ENCODE data around the gene KRTAP13-3.
A peak's percentile ranks its signal among the peaks of the same experiment; 100 is the strongest.

KRTAP13-3 gene, protein sequence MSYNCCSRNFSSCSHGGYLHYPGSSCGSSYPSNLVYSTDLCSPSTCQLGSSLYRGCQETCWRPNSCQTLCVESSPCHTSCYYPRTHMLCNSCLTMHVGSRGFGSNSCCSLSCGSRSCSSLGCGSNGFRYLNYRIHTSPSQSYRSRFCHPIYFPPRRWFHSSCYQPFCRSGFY

GRCh38 chr21:30425826-30426225, at the start of gene KRTAP13-3:
TSS of gene KRTAP13-3 (minus strand) at chr21:30425926. CDS start at chr21:30425912, 14 bp downstream.
- Histone ChIP-seq H3K4me3 (ENCODE audit: low read depth, low read length) (no peak within 1 kb of the TSS), H3K27ac (no peak within 1 kb of the TSS), H3K27me3 (ENCODE audit: insufficient read depth, low read depth, severe bottlenecking) (peaks cover 98% of the 10 kb centered on the region), H3K9me3 (ENCODE audit: severe bottlenecking) (peaks cover 2% of the 10 kb centered on the region), H3K36me3 (no peaks in the 10 kb centered on the region)
- TF ChIP-seq, protein P1, sequence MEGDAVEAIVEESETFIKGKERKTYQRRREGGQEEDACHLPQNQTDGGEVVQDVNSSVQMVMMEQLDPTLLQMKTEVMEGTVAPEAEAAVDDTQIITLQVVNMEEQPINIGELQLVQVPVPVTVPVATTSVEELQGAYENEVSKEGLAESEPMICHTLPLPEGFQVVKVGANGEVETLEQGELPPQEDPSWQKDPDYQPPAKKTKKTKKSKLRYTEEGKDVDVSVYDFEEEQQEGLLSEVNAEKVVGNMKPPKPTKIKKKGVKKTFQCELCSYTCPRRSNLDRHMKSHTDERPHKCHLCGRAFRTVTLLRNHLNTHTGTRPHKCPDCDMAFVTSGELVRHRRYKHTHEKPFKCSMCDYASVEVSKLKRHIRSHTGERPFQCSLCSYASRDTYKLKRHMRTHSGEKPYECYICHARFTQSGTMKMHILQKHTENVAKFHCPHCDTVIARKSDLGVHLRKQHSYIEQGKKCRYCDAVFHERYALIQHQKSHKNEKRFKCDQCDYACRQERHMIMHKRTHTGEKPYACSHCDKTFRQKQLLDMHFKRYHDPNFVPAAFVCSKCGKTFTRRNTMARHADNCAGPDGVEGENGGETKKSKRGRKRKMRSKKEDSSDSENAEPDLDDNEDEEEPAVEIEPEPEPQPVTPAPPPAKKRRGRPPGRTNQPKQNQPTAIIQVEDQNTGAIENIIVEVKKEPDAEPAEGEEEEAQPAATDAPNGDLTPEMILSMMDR (IDR thresholded peaks at IDR 0.05; ENCODE audit: low read depth, low read length), result no peak
- no peak for DNase-seq

GRCh38 chr21:30468900-30469714, 43.4 kb upstream of the KRTAP13-3 start:
- TF ChIP-seq, protein P1 (IDR thresholded peaks at IDR 0.05; ENCODE audit: low read depth, low read length), result no peak
- no peak overlapping the region for H3K27ac ChIP-seq
- no peaks in the 10 kb centered on the region for H3K9me3 ChIP-seq (ENCODE audit: severe bottlenecking)
- H3K27me3 ChIP-seq (ENCODE audit: insufficient read depth, low read depth, severe bottlenecking), result peaks cover 78% of the 10 kb centered on the region
- no peak for DNase-seq
- H3K4me3 ChIP-seq (ENCODE audit: low read depth, low read length), result no peak overlapping the region
- H3K36me3 ChIP-seq, result no peaks in the 10 kb centered on the region

DNA sequence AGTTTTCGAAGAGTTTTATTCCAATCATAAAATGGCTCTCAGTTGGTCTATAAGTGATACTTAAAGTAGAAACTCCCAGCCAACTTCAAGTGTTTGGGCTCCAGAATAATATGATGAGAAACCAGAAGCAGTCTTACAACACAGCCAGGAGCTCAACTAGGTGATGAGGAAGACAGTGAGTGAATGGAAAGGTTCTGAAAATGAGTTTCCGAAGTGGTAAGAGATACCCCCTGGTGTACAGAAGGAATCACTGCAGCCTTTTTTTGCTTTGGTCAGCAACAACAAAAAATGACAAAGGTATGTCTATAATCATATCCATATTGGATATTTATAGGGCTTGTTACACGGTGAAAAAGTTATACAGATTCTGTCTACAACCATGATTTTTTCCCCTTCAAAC, 38.0 kb upstream of the KRTAP13-3 start:
- TF ChIP-seq, protein P1 (IDR thresholded peaks at IDR 0.05; ENCODE audit: low read depth, low read length), result peak; percentile 66
- no peak overlapping the region for H3K27ac ChIP-seq
- no peak for DNase-seq
- no peaks in the 10 kb centered on the region for H3K9me3 ChIP-seq (ENCODE audit: severe bottlenecking)
- H3K4me3 ChIP-seq (ENCODE audit: low read depth, low read length), result no peak overlapping the region
- H3K36me3 ChIP-seq, result no peaks in the 10 kb centered on the region
- peaks cover 71% of the 10 kb centered on the region for H3K27me3 ChIP-seq (ENCODE audit: insufficient read depth, low read depth, severe bottlenecking)

- H3K9me3 ChIP-seq (ENCODE audit: severe bottlenecking), result no peaks in the 10 kb centered on the region
- no peak for DNase-seq
These were observed 22.8 kb upstream of the KRTAP13-3 start for GRCh38 chr21:30448514-30448913.

GRCh38 chr21:30447056-30447455, 21.3 kb upstream of the KRTAP13-3 start:
- Histone ChIP-seq H3K9me3 (ENCODE audit: severe bottlenecking) (no peaks in the 10 kb centered on the region), H3K36me3 (no peaks in the 10 kb centered on the region), H3K27me3 (ENCODE audit: insufficient read depth, low read depth, severe bottlenecking) (peaks cover 88% of the 10 kb centered on the region), H3K4me3 (ENCODE audit: low read depth, low read length) (no peak overlapping the region), H3K27ac (no peak overlapping the region)
- no peak for DNase-seq
- TF ChIP-seq, protein P1 (IDR thresholded peaks at IDR 0.05; ENCODE audit: low read depth, low read length), result no peak

More at GRCh38 chr21:30448514-30448913, 22.8 kb upstream of the KRTAP13-3 start:
- H3K36me3 ChIP-seq, result no peaks in the 10 kb centered on the region
- H3K4me3 ChIP-seq (ENCODE audit: low read depth, low read length), result no peak overlapping the region
- peaks cover 88% of the 10 kb centered on the region for H3K27me3 ChIP-seq (ENCODE audit: insufficient read depth, low read depth, severe bottlenecking)
- H3K27ac ChIP-seq, result no peak overlapping the region
- TF ChIP-seq, protein P1 (IDR thresholded peaks at IDR 0.05; ENCODE audit: low read depth, low read length), result no peak
